Subcutaneous adipose tissue (tissue), 4 donors: ENCODE measurements around the gene GAGE12F. TPM values are rescaled to one million over a fixed set of nuclear protein-coding genes. Genes with fewer than 3 reads are reported as not detected.
"Not testable (repeated sequence)": the region's sequence is repeated elsewhere in the genome, so short reads cannot be mapped to it uniquely, and the experiment has no call there.

Experiments used
- small RNA-seq: library from RNA; depleted of rRNA; stranded (forward); fragments of <200 nt; gene quantifications from one replicate; pipeline ENCODE3, GENCODE V24; 2016
- total RNA-seq, 4 donors: library from RNA; depleted of rRNA; stranded (reverse); fragments of >200 nt; gene quantifications; one replicate each; pipeline ENCODE4 v1.1.0, GENCODE V29; 2016
- TF ChIP-seq, protein P1 (sequence below): fragments of 450-650 bp; IDR thresholded peaks from one replicate; pipeline ENCODE4 v1.5.1; 2016; ENCODE audit warnings: low read depth, mild to moderate bottlenecking, control low read depth, antibody characterized with exemption, moderate library complexity

GAGE12F gene
- total RNA-seq, 4 donors from 2014 or later = not detected

DNA sequence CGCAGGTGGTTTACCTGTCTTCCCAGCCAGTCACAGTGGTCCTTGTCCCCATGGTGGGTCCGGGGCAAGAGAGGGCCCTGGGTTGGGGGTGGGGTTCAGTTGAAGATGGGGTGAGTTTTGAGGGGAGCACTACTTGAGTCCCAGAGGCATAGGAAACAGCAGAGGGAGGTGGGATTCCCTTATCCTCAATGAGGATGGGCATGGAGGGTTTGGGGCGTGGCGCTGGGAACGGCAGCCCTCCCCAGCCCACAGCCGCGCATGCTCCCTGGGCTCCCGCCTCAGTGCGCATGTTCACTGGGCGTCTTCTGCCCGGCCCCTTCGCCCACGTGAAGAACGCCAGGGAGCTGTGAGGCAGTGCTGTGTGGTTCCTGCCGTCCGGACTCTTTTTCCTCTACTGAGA is 38.1 kb downstream of the GAGE12F start, which contains the start of gene GAGE1:
TSS of gene GAGE1 (plus strand) at position 301 of the 400 bp plus-strand sequence. CDS start 1,155 bp downstream, outside the sequence.
- TF ChIP-seq, protein P1, sequence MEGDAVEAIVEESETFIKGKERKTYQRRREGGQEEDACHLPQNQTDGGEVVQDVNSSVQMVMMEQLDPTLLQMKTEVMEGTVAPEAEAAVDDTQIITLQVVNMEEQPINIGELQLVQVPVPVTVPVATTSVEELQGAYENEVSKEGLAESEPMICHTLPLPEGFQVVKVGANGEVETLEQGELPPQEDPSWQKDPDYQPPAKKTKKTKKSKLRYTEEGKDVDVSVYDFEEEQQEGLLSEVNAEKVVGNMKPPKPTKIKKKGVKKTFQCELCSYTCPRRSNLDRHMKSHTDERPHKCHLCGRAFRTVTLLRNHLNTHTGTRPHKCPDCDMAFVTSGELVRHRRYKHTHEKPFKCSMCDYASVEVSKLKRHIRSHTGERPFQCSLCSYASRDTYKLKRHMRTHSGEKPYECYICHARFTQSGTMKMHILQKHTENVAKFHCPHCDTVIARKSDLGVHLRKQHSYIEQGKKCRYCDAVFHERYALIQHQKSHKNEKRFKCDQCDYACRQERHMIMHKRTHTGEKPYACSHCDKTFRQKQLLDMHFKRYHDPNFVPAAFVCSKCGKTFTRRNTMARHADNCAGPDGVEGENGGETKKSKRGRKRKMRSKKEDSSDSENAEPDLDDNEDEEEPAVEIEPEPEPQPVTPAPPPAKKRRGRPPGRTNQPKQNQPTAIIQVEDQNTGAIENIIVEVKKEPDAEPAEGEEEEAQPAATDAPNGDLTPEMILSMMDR = not testable (repeated sequence)

DNA sequence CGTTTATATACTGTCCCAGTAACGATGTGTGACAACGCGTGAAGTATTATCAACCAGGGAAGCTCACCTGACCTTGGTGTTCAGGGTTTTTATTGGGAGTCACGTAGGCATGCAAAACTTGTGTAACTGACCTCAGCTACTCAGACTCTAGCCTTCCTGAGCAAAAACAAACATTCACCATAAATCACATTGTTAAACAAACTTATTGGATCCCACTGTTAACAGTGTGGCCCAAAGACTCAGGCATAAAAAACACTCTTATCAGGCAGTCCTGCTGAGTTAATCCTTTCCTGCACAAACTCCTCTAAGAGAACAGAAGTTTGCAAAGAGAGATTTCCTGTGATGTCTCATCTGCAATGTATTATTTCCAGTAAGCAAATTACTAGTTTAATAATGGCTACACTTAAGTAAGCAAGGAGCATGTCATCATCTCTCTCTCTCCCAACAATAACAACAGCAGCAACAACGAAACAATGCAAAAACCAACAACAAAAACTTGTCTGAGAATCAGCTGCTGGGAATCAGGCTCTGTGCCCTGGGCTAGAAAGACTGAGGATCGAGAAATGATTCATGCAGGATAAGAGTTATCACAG is 50.2 kb downstream of the GAGE12F start:
- TF ChIP-seq, protein P1 = no peak

Small RNA genes lying within 50 kb of the gene (small RNA-seq; reads per million reads assigned to genes)
- gene GAGE12B = not detected

Other genes with a start within 250 kb of the GAGE12F start
- gene GAGE12J, start 238.8 kb upstream of the GAGE12F start, total RNA-seq = not detected
- not detected for gene GAGE13, start 229.3 kb upstream of the GAGE12F start, total RNA-seq
- gene GAGE12C, start 28.7 kb upstream of the GAGE12F start, total RNA-seq = not detected
- gene GAGE12D, start 19.1 kb upstream of the GAGE12F start, total RNA-seq = not detected
- gene GAGE12E, start 9.6 kb upstream of the GAGE12F start, total RNA-seq = not detected
- not detected for gene GAGE12G, start 9.6 kb downstream of the GAGE12F start, total RNA-seq
- not detected for gene GAGE12H, start 19.1 kb downstream of the GAGE12F start, total RNA-seq
- not detected for gene GAGE2A, start 28.7 kb downstream of the GAGE12F start, total RNA-seq
- gene GAGE1, start 38.2 kb downstream of the GAGE12F start, total RNA-seq = not detected
- 1 to 10 TPM in 1 of 4 donors, not detected in 3; 1.9 TPM for gene PAGE1, start 135.1 kb downstream of the GAGE12F start, total RNA-seq